ENCODE measurements around the gene KBTBD2.
"Not testable (repeated sequence)": the region's sequence is repeated elsewhere in the genome, so short reads cannot be mapped to it uniquely, and the experiment has no call there.

DNA sequence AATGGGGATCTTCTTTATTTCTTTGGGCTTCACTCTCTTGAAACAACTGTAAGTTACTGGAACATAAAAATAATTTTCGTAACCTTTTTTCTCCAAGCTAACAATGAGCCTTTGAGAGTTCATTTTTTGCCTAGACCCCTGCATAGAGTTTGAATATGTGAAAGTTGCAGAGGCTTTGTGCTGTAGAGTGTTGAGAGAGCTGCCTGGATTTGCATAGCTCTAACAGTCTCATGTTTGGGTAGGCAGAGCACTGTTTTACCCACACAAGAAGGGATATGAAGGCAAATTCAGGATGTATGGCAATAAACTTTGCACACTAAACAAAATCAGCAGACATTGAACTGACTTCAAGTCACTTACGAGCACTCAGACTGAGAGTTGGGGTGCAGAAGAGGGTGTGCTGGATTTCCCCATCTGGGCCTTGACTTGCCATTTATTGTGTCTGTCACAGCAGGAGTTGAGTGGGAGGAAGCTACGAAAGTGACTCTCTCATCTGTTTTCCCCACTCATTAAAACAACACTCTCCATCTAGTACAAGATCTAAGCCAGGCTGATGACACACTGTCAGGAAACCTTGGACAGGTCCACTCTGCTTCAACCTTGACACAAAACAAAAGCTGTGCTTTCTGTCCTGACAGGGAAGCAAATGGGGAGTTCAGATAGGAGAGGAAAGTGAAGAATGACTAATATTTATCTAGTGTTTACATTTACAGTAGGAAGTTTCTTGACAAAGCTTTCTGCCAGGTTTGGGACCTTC lies 62.4 kb downstream of the KBTBD2 start:
- TF ChIP-seq, protein P1, sequence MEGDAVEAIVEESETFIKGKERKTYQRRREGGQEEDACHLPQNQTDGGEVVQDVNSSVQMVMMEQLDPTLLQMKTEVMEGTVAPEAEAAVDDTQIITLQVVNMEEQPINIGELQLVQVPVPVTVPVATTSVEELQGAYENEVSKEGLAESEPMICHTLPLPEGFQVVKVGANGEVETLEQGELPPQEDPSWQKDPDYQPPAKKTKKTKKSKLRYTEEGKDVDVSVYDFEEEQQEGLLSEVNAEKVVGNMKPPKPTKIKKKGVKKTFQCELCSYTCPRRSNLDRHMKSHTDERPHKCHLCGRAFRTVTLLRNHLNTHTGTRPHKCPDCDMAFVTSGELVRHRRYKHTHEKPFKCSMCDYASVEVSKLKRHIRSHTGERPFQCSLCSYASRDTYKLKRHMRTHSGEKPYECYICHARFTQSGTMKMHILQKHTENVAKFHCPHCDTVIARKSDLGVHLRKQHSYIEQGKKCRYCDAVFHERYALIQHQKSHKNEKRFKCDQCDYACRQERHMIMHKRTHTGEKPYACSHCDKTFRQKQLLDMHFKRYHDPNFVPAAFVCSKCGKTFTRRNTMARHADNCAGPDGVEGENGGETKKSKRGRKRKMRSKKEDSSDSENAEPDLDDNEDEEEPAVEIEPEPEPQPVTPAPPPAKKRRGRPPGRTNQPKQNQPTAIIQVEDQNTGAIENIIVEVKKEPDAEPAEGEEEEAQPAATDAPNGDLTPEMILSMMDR (IDR thresholded peaks at IDR 0.05): not testable (repeated sequence)
- TF ChIP-seq ZFX (IDR thresholded peaks at IDR 0.05; ENCODE audit: borderline replicate concordance): not testable (repeated sequence)
